Measurements from ENCODE around the gene SMYD1. TPM values are rescaled to one million over a fixed set of nuclear protein-coding genes. Genes with fewer than 3 reads are reported as not detected.

Gene SMYD1
- total RNA-seq, 1 experiment from 2014 or later = not detected

- DNase-seq (ENCODE audit: low read depth, low spot score) (peak; percentile 52), ATAC-seq (peak; percentile 91)
- Histone ChIP-seq H3K36me3 (ENCODE audit: control insufficient read depth in 1 of 2, insufficient read depth in 2 of 2, low read length in 2 of 2) (no peaks in the 10 kb centered on the region), H3K27ac (ENCODE audit: low read depth, low read length) (no peak overlapping the region), H3K9ac (ENCODE audit: low read length) (no peak overlapping the region), H3K4me3 (replicated peaks in 1 of 2; ENCODE audit: low read depth in 1 of 2, low read length in 2 of 2) (no peak overlapping the region), H3K27me3 (ENCODE audit: insufficient read depth, low read length) (no peaks in the 10 kb centered on the region), H3K4me1 (ENCODE audit: control insufficient read depth in 1 of 2, insufficient read depth in 2 of 2, low read length in 2 of 2) (no peaks in the 10 kb centered on the region; a peak in 1 of 4 replicates), H3K9me2 (ENCODE audit: insufficient read depth) (no peaks in the 10 kb centered on the region), H3K9me3 (ENCODE audit: control insufficient read depth in 1 of 2, insufficient read depth in 1 of 2, low read depth in 1 of 2, low read length in 2 of 2) (no peaks in the 10 kb centered on the region), H3K4me2 (ENCODE audit: low read length) (0 out of 2 replicates have a peak overlapping the region, but pooled peaks have one; percentile 16), H2AFZ (ENCODE audit: low read depth, low read length, poor library complexity, severe bottlenecking) (peak overlapping the region; percentile 70), H3K79me2 (ENCODE audit: insufficient read depth, low read length) (no peaks in the 10 kb centered on the region), H4K20me1 (ENCODE audit: insufficient read depth) (no peaks in the 10 kb centered on the region)
- intact Hi-C loops (cut with micrococcal nuclease) = loop anchor here (1.0 kb wide), 1 partner anchor 100 kb away; no protein-coding TSS in a partner anchor
- POLR2A ChIA-PET = interaction anchor here (1.3 kb wide), 1 partner anchor 144 kb away, joined by 9 read pairs; the partner anchor contains the start of gene RNU2-63P
- CTCF ChIA-PET = interaction anchor here (1.0 to 5.4 kb wide), 6 partner anchors 8 to 144 kb away, joined by 3 to 113 read pairs (median 4); partner anchors contain the start of gene RNU2-63P
- RAD21 ChIA-PET (ENCODE audit: low non-redundant PET in 1 of 2, low total read pairs in 2 of 2, uncharacterized antibody in 2 of 2, unreplicated experiment in 2 of 2) = interaction anchor here (0.5 to 2.5 kb wide), 4 partner anchors 91 to 100 kb away, joined by 3 to 15 read pairs (median 8); no protein-coding TSS in a partner anchor
- peak; percentile 83 for TF ChIP-seq RAD21 (IDR thresholded peaks at IDR 0.05; ENCODE audit: low read depth)
- TF ChIP-seq, protein P1, sequence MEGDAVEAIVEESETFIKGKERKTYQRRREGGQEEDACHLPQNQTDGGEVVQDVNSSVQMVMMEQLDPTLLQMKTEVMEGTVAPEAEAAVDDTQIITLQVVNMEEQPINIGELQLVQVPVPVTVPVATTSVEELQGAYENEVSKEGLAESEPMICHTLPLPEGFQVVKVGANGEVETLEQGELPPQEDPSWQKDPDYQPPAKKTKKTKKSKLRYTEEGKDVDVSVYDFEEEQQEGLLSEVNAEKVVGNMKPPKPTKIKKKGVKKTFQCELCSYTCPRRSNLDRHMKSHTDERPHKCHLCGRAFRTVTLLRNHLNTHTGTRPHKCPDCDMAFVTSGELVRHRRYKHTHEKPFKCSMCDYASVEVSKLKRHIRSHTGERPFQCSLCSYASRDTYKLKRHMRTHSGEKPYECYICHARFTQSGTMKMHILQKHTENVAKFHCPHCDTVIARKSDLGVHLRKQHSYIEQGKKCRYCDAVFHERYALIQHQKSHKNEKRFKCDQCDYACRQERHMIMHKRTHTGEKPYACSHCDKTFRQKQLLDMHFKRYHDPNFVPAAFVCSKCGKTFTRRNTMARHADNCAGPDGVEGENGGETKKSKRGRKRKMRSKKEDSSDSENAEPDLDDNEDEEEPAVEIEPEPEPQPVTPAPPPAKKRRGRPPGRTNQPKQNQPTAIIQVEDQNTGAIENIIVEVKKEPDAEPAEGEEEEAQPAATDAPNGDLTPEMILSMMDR (IDR thresholded peaks at IDR 0.05 in 2 of 3, conservative IDR thresholded peaks at IDR 0.05 in 1 of 3; ENCODE audit: borderline replicate concordance in 1 of 3, insufficient read depth in 1 of 3, low read depth in 2 of 3, low read length in 2 of 3) = peak; percentile 74 to 89 (median 75)
- no peak for TF ChIP-seq POLR2AphosphoS5 (IDR thresholded peaks at IDR 0.05; ENCODE audit: low read depth, low read length)
- no TSS peak for BruUV-seq (replicated peaks)
Observed at GRCh38 chr2:88159955-88160415, 92.4 kb downstream of the SMYD1 start.

DNA sequence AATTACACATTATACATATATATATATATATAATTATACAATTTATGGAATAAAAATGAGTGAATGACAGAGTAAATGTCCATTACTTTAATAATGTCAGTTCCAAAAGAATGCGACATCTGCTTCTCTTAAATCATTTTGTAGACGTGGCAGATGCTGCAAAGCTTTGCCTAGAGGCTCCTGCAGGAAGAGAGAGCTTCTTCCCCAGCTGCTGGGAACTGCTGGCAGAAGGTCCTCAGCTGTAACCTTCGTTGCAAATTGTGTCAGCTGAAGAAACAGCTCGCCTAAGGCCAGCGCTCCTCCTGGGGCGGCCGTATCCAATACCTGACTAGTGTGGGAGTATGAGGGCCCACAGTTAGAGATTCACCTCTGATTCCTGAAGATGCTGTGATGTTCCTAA lies 92.9 kb downstream of the SMYD1 start:
- CTCF ChIA-PET = interaction anchor here (1.0 to 5.4 kb wide), 6 partner anchors 8 to 145 kb away, joined by 3 to 113 read pairs (median 4); partner anchors contain the start of gene RNU2-63P
- ATAC-seq (no peak), DNase-seq (ENCODE audit: low read depth, low spot score) (no peak)
- Histone ChIP-seq H3K27ac (ENCODE audit: low read depth, low read length) (no peak overlapping the region), H3K4me2 (ENCODE audit: low read length) (no peak overlapping the region), H3K36me3 (ENCODE audit: control insufficient read depth in 1 of 2, insufficient read depth in 2 of 2, low read length in 2 of 2) (no peaks in the 10 kb centered on the region), H3K9me2 (ENCODE audit: insufficient read depth) (no peaks in the 10 kb centered on the region), H3K4me3 (replicated peaks in 1 of 2; ENCODE audit: low read depth in 1 of 2, low read length in 2 of 2) (no peak overlapping the region), H3K9ac (ENCODE audit: low read length) (no peak overlapping the region), H3K79me2 (ENCODE audit: insufficient read depth, low read length) (no peaks in the 10 kb centered on the region), H2AFZ (ENCODE audit: low read depth, low read length, poor library complexity, severe bottlenecking) (no peak overlapping the region), H4K20me1 (ENCODE audit: insufficient read depth) (no peaks in the 10 kb centered on the region), H3K9me3 (ENCODE audit: control insufficient read depth in 1 of 2, insufficient read depth in 1 of 2, low read depth in 1 of 2, low read length in 2 of 2) (no peaks in the 10 kb centered on the region), H3K27me3 (ENCODE audit: insufficient read depth, low read length) (no peaks in the 10 kb centered on the region), H3K4me1 (ENCODE audit: control insufficient read depth in 1 of 2, insufficient read depth in 2 of 2, low read length in 2 of 2) (no peaks in the 10 kb centered on the region; a peak in 1 of 4 replicates)
- POLR2A ChIA-PET = interaction anchor here (1.3 kb wide), 1 partner anchor 145 kb away, joined by 9 read pairs; the partner anchor contains the start of gene RNU2-63P
- BruUV-seq (replicated peaks) = no TSS peak
- intact Hi-C loops (cut with micrococcal nuclease) = loop anchor here (1.0 kb wide), 1 partner anchor 100 kb away; no protein-coding TSS in a partner anchor
- RAD21 ChIA-PET (ENCODE audit: low non-redundant PET in 1 of 2, low total read pairs in 2 of 2, uncharacterized antibody in 2 of 2, unreplicated experiment in 2 of 2) = interaction anchor here (0.5 to 2.5 kb wide), 4 partner anchors 92 to 100 kb away, joined by 3 to 15 read pairs (median 8); no protein-coding TSS in a partner anchor
- TF ChIP-seq JUND (IDR thresholded peaks at IDR 0.05) (no peak), MAX (IDR thresholded peaks at IDR 0.05) (no peak), EZH2 (IDR thresholded peaks at IDR 0.05) (no peak), SIN3A (IDR thresholded peaks at IDR 0.05; ENCODE audit: low read depth) (no peak), ZBTB33 (IDR thresholded peaks at IDR 0.05; ENCODE audit: extremely low read depth, insufficient replicate concordance, low read length) (no peak), TCF7L2 (IDR thresholded peaks at IDR 0.05; ENCODE audit: borderline replicate concordance, extremely low read depth, insufficient read depth, insufficient read length) (no peak), EGR1 (IDR thresholded peaks at IDR 0.05; ENCODE audit: low read depth) (no peak), EZH2phosphoT487 (IDR thresholded peaks at IDR 0.05; ENCODE audit: borderline replicate concordance) (no peak)
- TF ChIP-seq, protein P1 (IDR thresholded peaks at IDR 0.05 in 2 of 3, conservative IDR thresholded peaks at IDR 0.05 in 1 of 3; ENCODE audit: borderline replicate concordance in 1 of 3, insufficient read depth in 1 of 3, low read depth in 2 of 3, low read length in 2 of 3) = no peak

Data from HCT116 (cell line).